Progenitor cell of endocrine pancreas (in vitro differentiated cells): Measurements from ENCODE around the gene TMTC1. TPM values are rescaled to one million over a fixed set of nuclear protein-coding genes. Genes with fewer than 3 reads are reported as not detected.

Experiments
- DNase-seq: peaks from one replicate; pipeline ENCODE4 v3.0.0; 2021; ENCODE audit warnings: low spot score; ENCODE audit not compliant: unreplicated experiment
- H3K27ac Mint-ChIP-seq: 2 replicates; pipeline ENCODE4 v1.8.0; 2021; ENCODE audit warnings: mild to moderate bottlenecking, moderate library complexity, mixed read lengths
- H3K27me3 Mint-ChIP-seq: 2 replicates; pipeline ENCODE4 v1.8.0; 2021; ENCODE audit warnings: mixed read lengths
- H3K36me3 Mint-ChIP-seq: 2 replicates; pipeline ENCODE4 v1.8.0; 2022; ENCODE audit warnings: mixed read lengths; ENCODE audit not compliant: insufficient read depth
- H3K4me1 Mint-ChIP-seq: 2 replicates; pipeline ENCODE4 v1.8.0; 2021; ENCODE audit warnings: low read depth, mixed read lengths
- H3K4me3 Mint-ChIP-seq: 2 replicates; pipeline ENCODE4 v1.8.0; 2021; ENCODE audit warnings: low read depth, mild to moderate bottlenecking, moderate library complexity, mixed read lengths
- H3K9me3 Mint-ChIP-seq: 2 replicates; pipeline ENCODE4 v1.8.0; 2021; ENCODE audit warnings: low read depth, mixed read lengths
- total RNA-seq: library from RNA; stranded (reverse); gene quantifications from 2 replicates; pipeline ENCODE4 v1.2.1, GENCODE V29; 2021
- TF ChIP-seq, protein P1 (sequence below): fragments of 200-600 bp; sonication (generic); IDR thresholded peaks from one replicate; pipeline ENCODE4 v1.5.0; 2021; ENCODE audit warnings: antibody characterized with exemption, mild to moderate bottlenecking; ENCODE audit not compliant: unreplicated experiment

The TMTC1 gene
- total RNA-seq, 1 donor from 2014 or later: 19.2 TPM

DNA sequence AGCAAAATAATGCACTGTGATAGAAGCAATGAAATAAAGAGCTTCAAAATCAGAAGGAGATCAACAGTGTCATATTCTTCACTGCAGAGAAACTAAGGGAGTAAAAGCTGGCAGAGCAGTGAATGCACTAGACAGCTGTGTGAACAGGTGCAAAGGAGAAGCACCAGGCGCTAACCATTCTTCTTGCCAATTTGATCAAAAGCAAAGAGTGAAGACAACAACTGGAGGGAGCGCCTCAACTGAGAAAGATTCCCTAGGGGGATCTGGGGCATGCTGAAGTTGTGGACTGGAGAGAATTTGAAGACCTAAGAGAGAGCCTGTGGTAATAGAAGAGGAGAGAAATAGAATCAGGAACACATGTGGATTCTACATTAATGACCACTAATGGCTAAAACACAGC, 235.9 kb downstream of the TMTC1 start:
- no peaks in the 10 kb centered on the region for H3K36me3 Mint-ChIP-seq
- DNase-seq: no peak
- H3K4me1 Mint-ChIP-seq: peaks cover 10% of the 10 kb centered on the region
- H3K4me3 Mint-ChIP-seq: no peak overlapping the region
- H3K9me3 Mint-ChIP-seq: no peaks in the 10 kb centered on the region
- H3K27me3 Mint-ChIP-seq: no peaks in the 10 kb centered on the region
- no peak overlapping the region for H3K27ac Mint-ChIP-seq
- TF ChIP-seq, protein P1, sequence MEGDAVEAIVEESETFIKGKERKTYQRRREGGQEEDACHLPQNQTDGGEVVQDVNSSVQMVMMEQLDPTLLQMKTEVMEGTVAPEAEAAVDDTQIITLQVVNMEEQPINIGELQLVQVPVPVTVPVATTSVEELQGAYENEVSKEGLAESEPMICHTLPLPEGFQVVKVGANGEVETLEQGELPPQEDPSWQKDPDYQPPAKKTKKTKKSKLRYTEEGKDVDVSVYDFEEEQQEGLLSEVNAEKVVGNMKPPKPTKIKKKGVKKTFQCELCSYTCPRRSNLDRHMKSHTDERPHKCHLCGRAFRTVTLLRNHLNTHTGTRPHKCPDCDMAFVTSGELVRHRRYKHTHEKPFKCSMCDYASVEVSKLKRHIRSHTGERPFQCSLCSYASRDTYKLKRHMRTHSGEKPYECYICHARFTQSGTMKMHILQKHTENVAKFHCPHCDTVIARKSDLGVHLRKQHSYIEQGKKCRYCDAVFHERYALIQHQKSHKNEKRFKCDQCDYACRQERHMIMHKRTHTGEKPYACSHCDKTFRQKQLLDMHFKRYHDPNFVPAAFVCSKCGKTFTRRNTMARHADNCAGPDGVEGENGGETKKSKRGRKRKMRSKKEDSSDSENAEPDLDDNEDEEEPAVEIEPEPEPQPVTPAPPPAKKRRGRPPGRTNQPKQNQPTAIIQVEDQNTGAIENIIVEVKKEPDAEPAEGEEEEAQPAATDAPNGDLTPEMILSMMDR: no peak

DNA sequence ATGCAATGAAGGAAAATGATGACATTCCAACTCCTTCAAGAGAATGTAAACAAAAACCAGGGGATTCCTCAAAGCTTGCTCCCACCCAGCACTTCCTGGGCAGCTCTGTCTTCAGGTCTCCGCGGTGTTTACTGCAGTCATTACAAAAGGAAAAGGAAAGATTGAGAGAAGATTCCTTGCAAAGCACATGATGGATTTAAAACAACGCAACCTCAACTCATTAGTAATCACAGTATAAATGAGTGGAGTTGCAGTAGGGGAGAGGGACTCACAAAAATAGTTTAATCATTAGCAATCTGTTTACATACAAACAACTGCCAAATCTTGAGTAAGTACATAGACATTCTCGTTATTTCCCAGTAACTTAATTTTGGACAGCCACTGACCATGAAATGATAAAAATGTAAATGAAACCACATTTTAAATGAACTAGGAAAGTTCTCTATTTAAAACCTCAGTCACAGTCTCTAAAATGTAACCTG, 236.6 kb downstream of the TMTC1 start:
- Mint-ChIP-seq H3K27me3 (no peaks in the 10 kb centered on the region), H3K36me3 (no peaks in the 10 kb centered on the region), H3K4me1 (peaks cover 14% of the 10 kb centered on the region), H3K27ac (no peak overlapping the region), H3K4me3 (no peak overlapping the region), H3K9me3 (no peaks in the 10 kb centered on the region)
- TF ChIP-seq, protein P1: no peak
- DNase-seq: no peak

DNA sequence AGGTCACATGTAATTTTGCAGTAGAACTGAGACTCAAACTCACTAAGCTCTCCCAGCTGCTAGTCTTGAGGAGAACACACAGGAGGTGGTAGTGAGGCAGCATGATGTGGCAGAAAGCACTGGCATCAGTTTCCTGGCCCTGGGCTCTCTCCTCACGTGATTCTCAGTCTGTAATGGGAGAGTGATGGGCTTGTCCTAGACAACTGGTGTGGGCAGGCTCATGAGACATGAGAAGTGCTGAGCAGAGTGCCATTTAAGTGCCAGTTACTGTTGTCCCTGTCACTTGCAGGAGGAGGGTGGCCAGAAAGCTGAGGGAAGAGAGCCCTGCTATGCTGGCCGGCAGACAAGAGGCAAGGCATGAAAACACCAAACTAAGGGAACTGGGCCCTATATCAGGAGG, 237.7 kb downstream of the TMTC1 start:
- no peaks in the 10 kb centered on the region for H3K9me3 Mint-ChIP-seq
- no peaks in the 10 kb centered on the region for H3K36me3 Mint-ChIP-seq
- peaks cover 14% of the 10 kb centered on the region for H3K4me1 Mint-ChIP-seq
- H3K27ac Mint-ChIP-seq: no peak overlapping the region
- TF ChIP-seq, protein P1: no peak
- H3K4me3 Mint-ChIP-seq: no peak overlapping the region
- DNase-seq: no peak
- no peaks in the 10 kb centered on the region for H3K27me3 Mint-ChIP-seq

DNA sequence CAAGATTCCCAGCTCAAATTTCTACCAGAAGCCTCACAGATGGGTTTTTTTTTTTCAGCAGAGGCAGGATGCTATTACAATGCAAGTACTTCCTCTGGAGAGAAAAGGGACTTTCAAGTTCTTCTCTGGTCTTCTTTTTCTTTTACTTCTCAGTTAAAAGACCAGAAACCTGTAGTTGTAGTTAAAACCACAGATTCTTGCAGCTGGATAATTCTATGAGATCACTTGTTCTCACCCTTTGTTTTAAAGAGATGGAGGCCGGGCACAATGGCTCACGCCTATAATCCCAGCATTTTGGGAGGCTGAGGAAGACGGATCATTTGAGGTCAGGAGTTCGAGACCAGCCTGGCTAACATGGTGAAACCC, 238.7 kb downstream of the TMTC1 start:
- no peak for DNase-seq
- H3K4me3 Mint-ChIP-seq: no peak overlapping the region
- no peaks in the 10 kb centered on the region for H3K36me3 Mint-ChIP-seq
- peaks cover 14% of the 10 kb centered on the region for H3K4me1 Mint-ChIP-seq
- H3K9me3 Mint-ChIP-seq: no peaks in the 10 kb centered on the region
- H3K27ac Mint-ChIP-seq: no peak overlapping the region
- TF ChIP-seq, protein P1: no peak
- H3K27me3 Mint-ChIP-seq: no peaks in the 10 kb centered on the region

DNA sequence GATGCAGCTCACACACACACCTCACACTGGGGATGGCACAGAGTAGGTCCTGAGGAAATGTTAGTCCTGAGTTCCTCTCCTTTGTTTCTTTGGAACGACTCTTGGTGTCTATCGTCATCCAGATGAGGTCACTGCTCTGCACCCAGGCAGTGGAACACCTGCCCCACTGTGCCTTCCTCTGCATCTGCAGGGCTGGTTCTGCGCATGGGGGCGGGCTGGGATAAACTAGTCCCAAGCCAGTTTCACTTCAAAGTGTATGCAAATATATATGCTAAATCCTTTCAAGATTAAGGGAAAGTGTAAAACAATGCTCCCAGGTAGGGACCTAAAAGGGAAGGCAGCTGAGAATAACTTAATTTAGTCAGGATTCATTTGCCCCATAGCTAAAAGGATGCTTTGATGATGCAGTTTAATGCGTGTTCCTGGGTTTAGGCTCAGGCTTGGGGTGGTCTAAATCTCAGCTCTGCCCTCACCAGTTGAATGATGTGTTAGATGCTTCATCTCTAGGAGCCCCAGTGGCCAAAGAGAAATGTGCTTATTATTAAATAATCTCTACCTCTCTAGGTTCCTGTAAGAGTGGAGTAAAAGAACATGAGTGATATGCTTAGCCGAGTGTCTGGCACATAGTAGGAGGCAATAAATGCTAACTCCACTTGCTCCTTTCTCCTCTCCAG, 239.2 kb downstream of the TMTC1 start:
- no peak for DNase-seq
- no peaks in the 10 kb centered on the region for H3K36me3 Mint-ChIP-seq
- no peak overlapping the region for H3K4me3 Mint-ChIP-seq
- no peaks in the 10 kb centered on the region for H3K27me3 Mint-ChIP-seq
- H3K27ac Mint-ChIP-seq: no peak overlapping the region
- TF ChIP-seq, protein P1: no peak
- H3K4me1 Mint-ChIP-seq: peaks cover 14% of the 10 kb centered on the region
- H3K9me3 Mint-ChIP-seq: no peaks in the 10 kb centered on the region
